GM19099 (cell line): ENCODE measurements around the gene IFNA21.
"Not testable (repeated sequence)": the region's sequence is repeated elsewhere in the genome, so short reads cannot be mapped to it uniquely, and the experiment has no call there.

ENCODE experiments used
- POLR2A ChIP-seq: IDR thresholded peaks from 3 replicates; pipeline ENCODE4 v1.6.1; 2011; ENCODE audit warnings: low read depth; ENCODE audit not compliant: insufficient read length; ENCODE audit errors: extremely low read depth

Gene IFNA21

GRCh38 chr9:21166560-21166959 is at the start of gene IFNA21:
IFNA21 (minus strand) TSS chr9:21166660; CDS start chr9:21166612, 48 bp downstream.
- TF ChIP-seq POLR2A: not testable (repeated sequence)

- TF ChIP-seq POLR2A: no peak
Observed at GRCh38 chr9:21210311-21210710, 43.9 kb upstream of the IFNA21 start.

DNA sequence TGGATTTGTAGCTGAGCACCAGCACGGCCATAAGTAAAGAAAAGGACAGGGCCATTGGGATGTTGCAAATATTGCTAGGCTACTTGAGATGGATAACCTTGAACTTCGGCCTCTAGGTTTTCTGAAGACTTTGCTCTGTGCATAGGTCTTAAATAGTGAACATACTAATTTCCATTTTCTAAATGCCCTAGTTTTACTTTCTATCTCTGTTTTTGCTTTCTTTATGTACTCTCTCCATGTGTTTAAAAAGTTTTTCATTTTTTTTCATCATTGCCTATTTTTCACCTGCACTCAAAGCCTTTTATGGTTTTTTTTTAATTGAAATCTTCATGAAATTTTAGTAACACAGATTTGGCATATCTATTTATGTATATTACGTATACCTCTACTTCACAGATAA is 40.6 kb upstream of the IFNA21 start, which contains the start of gene IFNA10:
IFNA10 (minus strand) TSS at position 101 of the 400 bp plus-strand sequence; CDS start at position 55, 46 bp downstream.
- TF ChIP-seq POLR2A: not testable (repeated sequence)

DNA sequence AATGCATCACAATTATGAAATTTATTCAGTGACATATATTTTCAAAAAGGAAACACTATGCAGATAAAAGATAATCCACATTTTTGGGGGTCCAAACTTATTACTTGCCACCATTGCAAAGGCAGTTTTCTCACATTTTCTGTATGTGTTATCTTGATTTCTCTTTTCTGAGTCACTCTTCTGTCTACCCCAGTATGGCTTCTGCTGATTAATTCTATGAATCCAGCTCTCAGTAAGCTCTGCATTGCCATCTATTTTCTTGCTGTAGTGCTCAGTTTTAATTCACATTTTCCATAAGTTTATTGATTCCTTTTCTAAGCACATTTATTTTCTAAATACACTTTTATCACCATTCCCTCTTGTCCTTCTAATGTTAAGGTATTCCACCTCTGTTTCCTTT is 38.7 kb upstream of the IFNA21 start:
- no peak for TF ChIP-seq POLR2A

DNA sequence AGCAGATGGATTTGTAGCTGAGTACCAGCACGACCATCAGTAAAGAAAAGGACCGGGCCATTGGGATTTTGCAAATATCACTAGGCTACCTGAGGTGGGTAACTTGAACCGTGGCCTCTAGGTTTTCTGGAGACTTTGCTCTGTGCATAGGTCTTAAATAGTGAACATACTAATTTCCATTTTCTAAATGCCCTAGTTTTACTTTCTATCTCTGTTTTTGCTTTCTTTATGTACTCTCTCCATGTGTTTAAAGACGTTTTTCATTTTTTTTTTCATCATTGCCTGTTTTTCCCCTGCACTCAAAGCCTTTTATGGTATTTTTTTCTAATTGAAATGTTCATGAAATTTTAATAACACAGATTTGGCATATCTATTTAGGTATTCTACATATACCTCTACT is 35.6 kb upstream of the IFNA21 start, which contains the start of gene IFNA7:
IFNA7 (minus strand) TSS at position 101 of the 400 bp plus-strand sequence; CDS start at position 61, 40 bp downstream.
- TF ChIP-seq POLR2A: not testable (repeated sequence)

- not testable (repeated sequence) for TF ChIP-seq POLR2A
Observed at GRCh38 chr9:21187487-21187886, 21.0 kb upstream of the IFNA21 start, which contains the start of gene IFNA4. IFNA4 (minus strand) TSS chr9:21187587; CDS start chr9:21187531, 56 bp downstream.

GRCh38 chr9:21174671-21175070 is 8.2 kb upstream of the IFNA21 start:
- no peak for TF ChIP-seq POLR2A

- TF ChIP-seq POLR2A: no peak
Observed at GRCh38 chr9:21172156-21172555, 5.7 kb upstream of the IFNA21 start.

DNA sequence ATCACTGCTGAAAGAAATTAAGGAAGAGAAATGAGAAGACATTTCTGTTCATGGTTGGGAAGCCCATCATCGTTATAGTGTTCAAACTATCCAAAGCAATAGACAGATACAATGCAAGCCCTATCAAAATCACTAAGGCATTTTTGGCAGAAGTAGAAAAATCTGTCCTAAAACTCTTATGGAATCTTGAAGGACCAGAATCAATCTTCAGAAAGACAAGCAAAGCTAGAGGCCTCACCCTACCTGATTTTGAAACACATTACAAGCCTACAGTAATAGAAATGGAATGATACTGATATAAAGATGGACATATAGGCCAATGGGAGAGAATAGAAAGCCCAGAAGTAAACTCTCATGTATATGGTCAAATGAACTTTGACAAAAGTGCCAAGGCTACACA is 4.9 kb upstream of the IFNA21 start:
- no peak for TF ChIP-seq POLR2A

DNA sequence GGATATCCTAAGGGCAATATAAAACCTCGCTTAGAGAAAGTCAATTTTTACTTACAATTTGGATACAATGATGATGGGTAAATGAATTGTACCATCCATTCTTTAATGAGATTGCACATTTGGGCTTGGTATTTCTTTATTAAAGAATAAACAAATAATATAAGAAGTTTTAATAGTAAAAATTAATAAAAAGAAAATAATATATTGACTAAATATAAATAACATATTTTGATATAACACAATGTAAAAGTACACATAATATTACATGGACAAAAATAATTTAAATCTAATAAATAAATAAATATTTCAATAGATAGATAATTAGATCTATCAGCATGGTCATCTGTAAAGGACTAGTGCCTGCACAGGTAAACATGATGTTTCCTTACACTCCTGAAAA is 944 bp downstream of the IFNA21 start:
- no peak for TF ChIP-seq POLR2A

DNA sequence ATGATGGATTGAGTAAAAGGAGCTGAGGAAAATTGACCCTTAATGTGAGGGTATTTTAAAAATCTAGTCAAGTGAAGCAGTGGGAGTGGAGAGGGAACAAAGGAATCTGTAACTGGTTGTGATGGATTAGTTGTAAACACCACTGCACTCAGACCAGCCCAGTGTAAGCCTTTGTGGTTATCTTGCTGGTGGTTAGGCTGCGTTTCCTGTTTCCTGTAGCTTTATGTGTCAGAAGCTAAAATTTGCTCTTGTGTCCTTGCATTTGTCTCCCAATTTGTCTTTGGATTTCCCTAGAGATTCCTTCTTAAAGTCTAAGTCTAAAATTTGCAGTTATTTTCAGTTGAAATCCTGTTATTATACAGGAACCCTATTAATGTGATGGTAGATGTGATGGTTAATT is 6.3 kb downstream of the IFNA21 start:
- no peak for TF ChIP-seq POLR2A

GRCh38 chr9:21155501-21155900 is 11.0 kb downstream of the IFNA21 start:
- no peak for TF ChIP-seq POLR2A

- TF ChIP-seq POLR2A: no peak
Observed at GRCh38 chr9:21154018-21154608, 12.3 kb downstream of the IFNA21 start.

DNA sequence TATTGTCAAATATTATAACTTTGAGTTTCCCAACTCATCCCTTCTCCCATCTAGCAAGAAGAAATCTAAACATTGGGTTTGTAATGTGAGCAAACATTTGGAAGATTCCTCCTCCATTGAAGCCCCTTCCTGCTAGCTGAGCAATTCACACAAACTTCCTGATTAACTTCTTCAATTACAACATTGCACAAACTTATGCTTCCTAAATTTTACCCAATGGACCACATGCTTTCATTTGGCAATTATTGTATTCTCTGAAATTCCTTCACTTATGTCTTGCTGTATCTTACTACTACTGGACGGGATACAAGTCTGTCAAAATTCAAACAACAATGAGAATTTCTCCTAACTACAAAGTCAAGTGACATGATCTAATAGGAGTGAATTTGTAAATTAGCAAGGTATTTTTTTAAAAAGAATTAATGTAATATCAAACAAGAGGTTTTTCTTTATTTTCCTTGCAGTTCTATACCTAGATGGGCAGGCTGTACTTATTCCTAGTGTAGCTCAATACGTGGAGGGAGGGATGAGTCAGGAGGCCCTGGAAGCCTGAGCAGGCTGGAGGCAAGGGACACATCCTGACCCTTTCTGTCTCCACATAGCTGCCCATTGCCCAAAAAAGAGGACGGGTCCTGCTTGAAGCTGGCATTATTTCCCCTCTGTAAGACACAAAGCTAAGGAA is 13.0 kb downstream of the IFNA21 start:
- TF ChIP-seq POLR2A: no peak

DNA sequence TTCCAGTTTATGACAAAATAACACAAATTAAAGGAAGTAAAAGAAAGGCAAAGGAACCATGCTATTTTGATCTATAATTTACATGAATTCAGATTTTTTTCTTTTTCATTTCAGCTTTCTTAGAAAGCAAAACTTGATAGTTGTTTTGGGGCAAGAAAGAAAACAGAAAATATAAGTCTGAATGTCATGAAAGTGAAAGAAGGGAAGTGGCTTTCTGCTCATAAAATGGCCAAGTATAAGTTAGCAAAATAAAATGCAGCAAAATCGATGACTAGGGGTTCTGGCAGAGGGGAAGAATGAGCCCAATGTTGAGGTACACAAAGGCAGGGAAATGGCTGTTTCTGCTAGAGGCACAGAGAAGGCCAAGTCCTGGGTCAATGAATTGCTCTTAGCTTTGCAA is 21.9 kb downstream of the IFNA21 start:
- no peak for TF ChIP-seq POLR2A

- no peak for TF ChIP-seq POLR2A
Observed at GRCh38 chr9:21141427-21141882, 25.0 kb downstream of the IFNA21 start, which contains the start of gene IFNW1. IFNW1 (minus strand) TSS chr9:21141832; CDS start chr9:21141570, 262 bp downstream.
